ENCODE measurements around the gene TRPV4. TPM values are rescaled to one million over a fixed set of nuclear protein-coding genes. Genes with fewer than 3 reads are reported as not detected.

Gene TRPV4
- total RNA-seq, 1 experiment from 2014 or later = 2.9 TPM

DNA sequence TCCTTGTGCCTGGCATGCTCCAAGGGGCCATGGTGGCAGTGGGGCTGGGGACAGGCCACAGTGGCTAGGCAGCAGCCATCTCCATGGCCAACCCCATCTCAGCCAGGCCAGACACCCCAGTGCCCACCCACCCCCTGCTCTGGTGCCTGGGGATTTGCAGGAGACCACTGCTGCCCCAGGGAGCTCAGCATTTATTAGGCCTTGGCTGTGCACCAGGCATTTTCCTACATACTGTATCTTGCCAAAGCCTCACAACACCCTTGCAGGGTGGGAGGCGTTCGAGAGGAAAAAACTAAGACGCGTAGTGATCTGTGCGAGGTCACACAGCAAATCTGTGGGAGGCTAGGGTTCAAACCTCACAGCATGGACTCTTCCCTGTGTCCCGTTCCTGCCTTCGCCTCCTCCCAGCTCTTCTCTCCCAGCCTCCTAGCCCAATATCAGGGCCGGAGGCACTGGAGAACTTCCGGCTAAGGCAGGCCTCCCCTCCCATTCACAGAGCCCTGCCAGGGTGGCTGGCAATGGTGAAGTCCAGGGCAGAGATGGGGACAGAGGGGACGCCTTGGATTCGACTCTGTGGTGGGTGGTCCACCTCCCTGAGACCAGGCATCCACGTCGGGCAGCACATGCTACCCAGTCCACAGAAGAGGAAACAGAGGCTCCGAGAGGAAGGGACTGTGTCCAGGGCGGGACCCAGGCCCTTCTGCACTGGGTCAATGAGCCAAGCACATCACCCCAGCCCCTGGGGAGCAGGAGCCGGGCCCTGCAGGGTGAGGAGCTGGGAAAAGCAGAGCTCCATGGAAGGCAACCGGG is 62.1 kb downstream of the TRPV4 start:
- TF ChIP-seq, protein P1, sequence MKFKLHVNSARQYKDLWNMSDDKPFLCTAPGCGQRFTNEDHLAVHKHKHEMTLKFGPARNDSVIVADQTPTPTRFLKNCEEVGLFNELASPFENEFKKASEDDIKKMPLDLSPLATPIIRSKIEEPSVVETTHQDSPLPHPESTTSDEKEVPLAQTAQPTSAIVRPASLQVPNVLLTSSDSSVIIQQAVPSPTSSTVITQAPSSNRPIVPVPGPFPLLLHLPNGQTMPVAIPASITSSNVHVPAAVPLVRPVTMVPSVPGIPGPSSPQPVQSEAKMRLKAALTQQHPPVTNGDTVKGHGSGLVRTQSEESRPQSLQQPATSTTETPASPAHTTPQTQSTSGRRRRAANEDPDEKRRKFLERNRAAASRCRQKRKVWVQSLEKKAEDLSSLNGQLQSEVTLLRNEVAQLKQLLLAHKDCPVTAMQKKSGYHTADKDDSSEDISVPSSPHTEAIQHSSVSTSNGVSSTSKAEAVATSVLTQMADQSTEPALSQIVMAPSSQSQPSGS (CRISPR knock-in tag; IDR thresholded peaks at IDR 0.05; ENCODE audit: borderline replicate concordance, low read depth) = no peak
- TF ChIP-seq ATF1 (CRISPR knock-in tag; IDR thresholded peaks at IDR 0.05) = no peak
- TF ChIP-seq, protein P2, sequence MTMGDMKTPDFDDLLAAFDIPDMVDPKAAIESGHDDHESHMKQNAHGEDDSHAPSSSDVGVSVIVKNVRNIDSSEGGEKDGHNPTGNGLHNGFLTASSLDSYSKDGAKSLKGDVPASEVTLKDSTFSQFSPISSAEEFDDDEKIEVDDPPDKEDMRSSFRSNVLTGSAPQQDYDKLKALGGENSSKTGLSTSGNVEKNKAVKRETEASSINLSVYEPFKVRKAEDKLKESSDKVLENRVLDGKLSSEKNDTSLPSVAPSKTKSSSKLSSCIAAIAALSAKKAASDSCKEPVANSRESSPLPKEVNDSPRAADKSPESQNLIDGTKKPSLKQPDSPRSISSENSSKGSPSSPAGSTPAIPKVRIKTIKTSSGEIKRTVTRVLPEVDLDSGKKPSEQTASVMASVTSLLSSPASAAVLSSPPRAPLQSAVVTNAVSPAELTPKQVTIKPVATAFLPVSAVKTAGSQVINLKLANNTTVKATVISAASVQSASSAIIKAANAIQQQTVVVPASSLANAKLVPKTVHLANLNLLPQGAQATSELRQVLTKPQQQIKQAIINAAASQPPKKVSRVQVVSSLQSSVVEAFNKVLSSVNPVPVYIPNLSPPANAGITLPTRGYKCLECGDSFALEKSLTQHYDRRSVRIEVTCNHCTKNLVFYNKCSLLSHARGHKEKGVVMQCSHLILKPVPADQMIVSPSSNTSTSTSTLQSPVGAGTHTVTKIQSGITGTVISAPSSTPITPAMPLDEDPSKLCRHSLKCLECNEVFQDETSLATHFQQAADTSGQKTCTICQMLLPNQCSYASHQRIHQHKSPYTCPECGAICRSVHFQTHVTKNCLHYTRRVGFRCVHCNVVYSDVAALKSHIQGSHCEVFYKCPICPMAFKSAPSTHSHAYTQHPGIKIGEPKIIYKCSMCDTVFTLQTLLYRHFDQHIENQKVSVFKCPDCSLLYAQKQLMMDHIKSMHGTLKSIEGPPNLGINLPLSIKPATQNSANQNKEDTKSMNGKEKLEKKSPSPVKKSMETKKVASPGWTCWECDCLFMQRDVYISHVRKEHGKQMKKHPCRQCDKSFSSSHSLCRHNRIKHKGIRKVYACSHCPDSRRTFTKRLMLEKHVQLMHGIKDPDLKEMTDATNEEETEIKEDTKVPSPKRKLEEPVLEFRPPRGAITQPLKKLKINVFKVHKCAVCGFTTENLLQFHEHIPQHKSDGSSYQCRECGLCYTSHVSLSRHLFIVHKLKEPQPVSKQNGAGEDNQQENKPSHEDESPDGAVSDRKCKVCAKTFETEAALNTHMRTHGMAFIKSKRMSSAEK (CRISPR knock-in tag; IDR thresholded peaks at IDR 0.05; ENCODE audit: borderline replicate concordance) = no peak
- TF ChIP-seq SMAD3 (CRISPR knock-in tag; IDR thresholded peaks at IDR 0.05; ENCODE audit: borderline replicate concordance) = no peak
- no peak for TF ChIP-seq ZNF671 (CRISPR knock-in tag; IDR thresholded peaks at IDR 0.05)
- TF ChIP-seq TEAD4 (CRISPR knock-in tag; IDR thresholded peaks at IDR 0.05) = no peak
- TF ChIP-seq KAT7 (CRISPR knock-in tag; IDR thresholded peaks at IDR 0.05; ENCODE audit: borderline replicate concordance) = no peak
- TF ChIP-seq TP53 (CRISPR knock-in tag; IDR thresholded peaks at IDR 0.05) = no peak
- ATAC-seq (no peak), DNase-seq (ENCODE audit: low spot score) (no peak)
- CTCF ChIA-PET = interaction anchor here (0.8 to 8.6 kb wide), 9 partner anchors 9 to 248 kb away, joined by 3 to 108 read pairs (median 3); no protein-coding TSS in a partner anchor
- Mint-ChIP-seq H3K27ac (no peak overlapping the region), H3K36me3 (no peaks in the 10 kb centered on the region), H3K27me3 (ENCODE audit: low read depth) (no peaks in the 10 kb centered on the region), H3K4me1 (peaks cover 15% of the 10 kb centered on the region; the same call in 1 of the 2 replicates), H3K9me3 (no peaks in the 10 kb centered on the region), H3K4me3 (no peak overlapping the region)
- POLR2A ChIA-PET = no interaction called here

DNA sequence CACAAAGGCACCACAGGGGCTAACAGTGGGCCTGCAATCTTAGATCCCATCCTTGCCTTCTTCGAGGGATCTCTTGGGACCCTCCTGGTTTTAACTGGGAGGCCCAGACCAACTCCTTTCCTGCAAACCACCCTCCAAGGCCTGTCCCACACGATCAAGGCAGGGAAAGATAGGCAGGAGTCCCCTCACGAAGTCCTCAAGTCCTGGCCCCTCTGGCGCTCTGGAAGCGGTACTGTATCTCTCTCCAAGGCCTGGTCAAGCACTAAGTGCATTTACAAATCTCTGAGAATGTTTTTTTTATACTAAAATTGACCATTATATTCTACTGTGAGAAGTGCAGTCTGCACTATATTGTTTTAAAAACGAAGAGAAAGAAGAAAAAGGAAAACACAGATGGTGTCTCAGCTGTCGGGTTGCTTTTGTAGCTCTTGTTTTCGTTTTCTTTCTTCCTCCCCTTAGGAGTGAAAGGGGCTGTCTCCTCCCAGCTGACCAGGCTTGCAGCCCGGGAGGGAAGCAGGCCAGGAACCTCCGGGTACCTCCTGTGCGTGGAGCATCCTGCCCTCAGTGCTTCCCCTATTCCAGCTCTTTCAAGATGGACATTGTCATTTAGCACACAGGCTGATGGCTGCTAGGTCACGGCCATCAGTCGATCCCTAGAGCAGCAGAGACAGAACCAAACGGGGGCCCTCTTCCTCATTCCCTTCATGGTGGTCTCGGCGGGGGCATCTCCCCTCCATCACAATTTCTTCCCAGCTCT is 62.9 kb downstream of the TRPV4 start:
- TF ChIP-seq FOXP1 (CRISPR knock-in tag; IDR thresholded peaks at IDR 0.05; ENCODE audit: borderline replicate concordance) = no peak
- no peak for TF ChIP-seq MXD4 (CRISPR knock-in tag; IDR thresholded peaks at IDR 0.05; ENCODE audit: borderline replicate concordance)
- TF ChIP-seq, protein P3, sequence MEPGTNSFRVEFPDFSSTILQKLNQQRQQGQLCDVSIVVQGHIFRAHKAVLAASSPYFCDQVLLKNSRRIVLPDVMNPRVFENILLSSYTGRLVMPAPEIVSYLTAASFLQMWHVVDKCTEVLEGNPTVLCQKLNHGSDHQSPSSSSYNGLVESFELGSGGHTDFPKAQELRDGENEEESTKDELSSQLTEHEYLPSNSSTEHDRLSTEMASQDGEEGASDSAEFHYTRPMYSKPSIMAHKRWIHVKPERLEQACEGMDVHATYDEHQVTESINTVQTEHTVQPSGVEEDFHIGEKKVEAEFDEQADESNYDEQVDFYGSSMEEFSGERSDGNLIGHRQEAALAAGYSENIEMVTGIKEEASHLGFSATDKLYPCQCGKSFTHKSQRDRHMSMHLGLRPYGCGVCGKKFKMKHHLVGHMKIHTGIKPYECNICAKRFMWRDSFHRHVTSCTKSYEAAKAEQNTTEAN (CRISPR knock-in tag; IDR thresholded peaks at IDR 0.05) = no peak
- TF ChIP-seq KAT7 (CRISPR knock-in tag; IDR thresholded peaks at IDR 0.05; ENCODE audit: borderline replicate concordance) = no peak
- TF ChIP-seq, protein P4, sequence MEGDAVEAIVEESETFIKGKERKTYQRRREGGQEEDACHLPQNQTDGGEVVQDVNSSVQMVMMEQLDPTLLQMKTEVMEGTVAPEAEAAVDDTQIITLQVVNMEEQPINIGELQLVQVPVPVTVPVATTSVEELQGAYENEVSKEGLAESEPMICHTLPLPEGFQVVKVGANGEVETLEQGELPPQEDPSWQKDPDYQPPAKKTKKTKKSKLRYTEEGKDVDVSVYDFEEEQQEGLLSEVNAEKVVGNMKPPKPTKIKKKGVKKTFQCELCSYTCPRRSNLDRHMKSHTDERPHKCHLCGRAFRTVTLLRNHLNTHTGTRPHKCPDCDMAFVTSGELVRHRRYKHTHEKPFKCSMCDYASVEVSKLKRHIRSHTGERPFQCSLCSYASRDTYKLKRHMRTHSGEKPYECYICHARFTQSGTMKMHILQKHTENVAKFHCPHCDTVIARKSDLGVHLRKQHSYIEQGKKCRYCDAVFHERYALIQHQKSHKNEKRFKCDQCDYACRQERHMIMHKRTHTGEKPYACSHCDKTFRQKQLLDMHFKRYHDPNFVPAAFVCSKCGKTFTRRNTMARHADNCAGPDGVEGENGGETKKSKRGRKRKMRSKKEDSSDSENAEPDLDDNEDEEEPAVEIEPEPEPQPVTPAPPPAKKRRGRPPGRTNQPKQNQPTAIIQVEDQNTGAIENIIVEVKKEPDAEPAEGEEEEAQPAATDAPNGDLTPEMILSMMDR (IDR thresholded peaks at IDR 0.05) = no peak
- TF ChIP-seq, protein P5, sequence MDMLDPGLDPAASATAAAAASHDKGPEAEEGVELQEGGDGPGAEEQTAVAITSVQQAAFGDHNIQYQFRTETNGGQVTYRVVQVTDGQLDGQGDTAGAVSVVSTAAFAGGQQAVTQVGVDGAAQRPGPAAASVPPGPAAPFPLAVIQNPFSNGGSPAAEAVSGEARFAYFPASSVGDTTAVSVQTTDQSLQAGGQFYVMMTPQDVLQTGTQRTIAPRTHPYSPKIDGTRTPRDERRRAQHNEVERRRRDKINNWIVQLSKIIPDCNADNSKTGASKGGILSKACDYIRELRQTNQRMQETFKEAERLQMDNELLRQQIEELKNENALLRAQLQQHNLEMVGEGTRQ (CRISPR knock-in tag; IDR thresholded peaks at IDR 0.05) = no peak
- no peak for TF ChIP-seq ZNF219 (CRISPR knock-in tag; IDR thresholded peaks at IDR 0.05; ENCODE audit: borderline replicate concordance)
- no peak for TF ChIP-seq NFATC4 (CRISPR knock-in tag; IDR thresholded peaks at IDR 0.05)
- TF ChIP-seq ZNF263 (CRISPR knock-in tag; IDR thresholded peaks at IDR 0.05; ENCODE audit: low read depth) = no peak
- TF ChIP-seq, protein P6, sequence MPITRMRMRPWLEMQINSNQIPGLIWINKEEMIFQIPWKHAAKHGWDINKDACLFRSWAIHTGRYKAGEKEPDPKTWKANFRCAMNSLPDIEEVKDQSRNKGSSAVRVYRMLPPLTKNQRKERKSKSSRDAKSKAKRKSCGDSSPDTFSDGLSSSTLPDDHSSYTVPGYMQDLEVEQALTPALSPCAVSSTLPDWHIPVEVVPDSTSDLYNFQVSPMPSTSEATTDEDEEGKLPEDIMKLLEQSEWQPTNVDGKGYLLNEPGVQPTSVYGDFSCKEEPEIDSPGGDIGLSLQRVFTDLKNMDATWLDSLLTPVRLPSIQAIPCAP (CRISPR knock-in tag; IDR thresholded peaks at IDR 0.05) = no peak
- TF ChIP-seq TEAD1 (CRISPR knock-in tag; IDR thresholded peaks at IDR 0.05) = no peak
- TF ChIP-seq HMGA2 (CRISPR knock-in tag; IDR thresholded peaks at IDR 0.05) = no peak
- TF ChIP-seq TCF7 (CRISPR knock-in tag; IDR thresholded peaks at IDR 0.05; ENCODE audit: low read depth) = no peak
- TF ChIP-seq GRHL2 (CRISPR knock-in tag; IDR thresholded peaks at IDR 0.05; ENCODE audit: insufficient replicate concordance, severe bottlenecking) = no peak
- no peaks in the 10 kb centered on the region for H3K27me3 Mint-ChIP-seq (ENCODE audit: low read depth)
- DNase-seq (ENCODE audit: low spot score) = no peak
- no peaks in the 10 kb centered on the region for H3K9me3 Mint-ChIP-seq
- H3K27ac Mint-ChIP-seq = no peak overlapping the region
- H3K36me3 Mint-ChIP-seq = no peaks in the 10 kb centered on the region
- POLR2A ChIA-PET = no interaction called here
- ATAC-seq = no peak
- peaks cover 15% of the 10 kb centered on the region; the same call in 1 of the 2 replicates for H3K4me1 Mint-ChIP-seq
- no peak overlapping the region for H3K4me3 Mint-ChIP-seq
- CTCF ChIA-PET = interaction anchor here (1.2 to 8.6 kb wide), 4 partner anchors 8 to 172 kb away, joined by 3 to 108 read pairs (median 4); no protein-coding TSS in a partner anchor
